Esophagus (tissue), 2 donors: Measurements from ENCODE around the gene MISP3. TPM values are rescaled to one million over a fixed set of nuclear protein-coding genes. Genes with fewer than 3 reads are reported as not detected.

Experiments used
- H3K27ac ChIP-seq, 2 donors: one replicate each; pipeline ENCODE4 v1.5.1; 2013; ENCODE audit warnings: low read depth in 2 of 2, mild to moderate bottlenecking in 2 of 2, inconsistent platforms in 1 of 2, low read length in 1 of 2, moderate library complexity in 1 of 2
- H3K27me3 ChIP-seq, 2 donors: one replicate each; pipeline ENCODE4 v1.6.1; 2013; ENCODE audit warnings: low read length in 2 of 2, control low read depth in 1 of 2, mild to moderate bottlenecking in 1 of 2; ENCODE audit not compliant: insufficient read depth in 2 of 2, control insufficient read depth in 1 of 2
- H3K36me3 ChIP-seq, 2 donors: one replicate each; pipeline ENCODE4 v1.6.1; 2013; ENCODE audit warnings: low read length in 1 of 2; ENCODE audit not compliant: control insufficient read depth in 2 of 2, insufficient read depth in 2 of 2
- H3K4me1 ChIP-seq, 2 donors: one replicate each; pipeline ENCODE4 v1.6.1; 2013; ENCODE audit warnings: low read length in 1 of 2; ENCODE audit not compliant: control insufficient read depth in 2 of 2, insufficient read depth in 2 of 2
- H3K4me3 ChIP-seq, 2 donors: one replicate each; pipeline ENCODE4 v1.5.1; 2013; ENCODE audit warnings: low read length in 2 of 2, mild to moderate bottlenecking in 2 of 2, low read depth in 1 of 2, moderate library complexity in 1 of 2
- H3K9me3 ChIP-seq, 2 donors: one replicate each; pipeline ENCODE4 v1.6.1; 2013; ENCODE audit warnings: mild to moderate bottlenecking in 2 of 2, low read depth in 1 of 2, low read length in 1 of 2, moderate library complexity in 1 of 2; ENCODE audit not compliant: control insufficient read depth in 2 of 2, insufficient read depth in 1 of 2
- WGBS, 2 donors: extraction: QIAGEN DNeasy Blood & Tissue Kit; methylation state at CpG; one replicate each; pipeline ENCODE4 v1.1.7; 2013; 5-methylcytosine and 5-hydroxymethylcytosine counted together
- polyA plus RNA-seq, 2 donors: library from polyadenylated mRNA; stranded (reverse); fragments of 200-250 nt; gene quantifications; one replicate each; pipeline ENCODE4 v1.2.3, GENCODE V29; 2013
- donor health status: healthy with polysubstance abuse.
- donor health status: Bipolar disorder and iron deficiency.

Gene MISP3
- polyA plus RNA-seq, 2 donors: 3.1 to 7.1 TPM

DNA sequence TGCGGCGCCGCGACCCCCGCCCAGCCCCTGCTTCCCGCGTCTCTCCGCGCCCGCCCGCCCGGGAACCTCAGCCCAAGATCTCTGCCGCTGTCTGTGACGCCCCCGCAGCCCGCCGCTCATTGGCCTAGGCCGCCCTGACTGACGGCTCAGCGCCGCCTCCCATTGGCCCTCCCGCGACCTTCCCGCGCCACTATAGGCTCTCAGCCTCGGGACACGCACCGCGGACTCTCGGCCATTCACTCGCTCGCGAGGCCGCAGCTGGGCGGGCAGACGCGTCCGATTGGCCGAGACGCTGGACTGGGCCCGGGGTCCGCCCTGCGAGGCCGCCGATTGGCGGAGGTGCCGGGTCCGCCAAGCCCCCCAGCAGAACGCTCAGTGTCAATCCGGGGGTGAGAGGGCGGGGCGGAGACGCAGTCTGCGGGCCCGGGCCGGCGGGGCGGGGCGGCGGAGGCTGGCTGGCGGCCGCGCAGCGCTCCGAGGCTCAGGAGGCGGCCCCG is 45.1 kb downstream of the MISP3 start, which contains the start of gene PRKACA:
Gene PRKACA, minus strand, starts transcription at position 95 of the 497 bp plus-strand sequence. CDS start 215 bp downstream, outside the sequence.
- 0 to 1% methylated on average over 45 to 67 of the region's 67 CpGs for WGBS, 2 donors
- peak within 1 kb of the TSS; percentile 95 to 99 for H3K27ac ChIP-seq

DNA sequence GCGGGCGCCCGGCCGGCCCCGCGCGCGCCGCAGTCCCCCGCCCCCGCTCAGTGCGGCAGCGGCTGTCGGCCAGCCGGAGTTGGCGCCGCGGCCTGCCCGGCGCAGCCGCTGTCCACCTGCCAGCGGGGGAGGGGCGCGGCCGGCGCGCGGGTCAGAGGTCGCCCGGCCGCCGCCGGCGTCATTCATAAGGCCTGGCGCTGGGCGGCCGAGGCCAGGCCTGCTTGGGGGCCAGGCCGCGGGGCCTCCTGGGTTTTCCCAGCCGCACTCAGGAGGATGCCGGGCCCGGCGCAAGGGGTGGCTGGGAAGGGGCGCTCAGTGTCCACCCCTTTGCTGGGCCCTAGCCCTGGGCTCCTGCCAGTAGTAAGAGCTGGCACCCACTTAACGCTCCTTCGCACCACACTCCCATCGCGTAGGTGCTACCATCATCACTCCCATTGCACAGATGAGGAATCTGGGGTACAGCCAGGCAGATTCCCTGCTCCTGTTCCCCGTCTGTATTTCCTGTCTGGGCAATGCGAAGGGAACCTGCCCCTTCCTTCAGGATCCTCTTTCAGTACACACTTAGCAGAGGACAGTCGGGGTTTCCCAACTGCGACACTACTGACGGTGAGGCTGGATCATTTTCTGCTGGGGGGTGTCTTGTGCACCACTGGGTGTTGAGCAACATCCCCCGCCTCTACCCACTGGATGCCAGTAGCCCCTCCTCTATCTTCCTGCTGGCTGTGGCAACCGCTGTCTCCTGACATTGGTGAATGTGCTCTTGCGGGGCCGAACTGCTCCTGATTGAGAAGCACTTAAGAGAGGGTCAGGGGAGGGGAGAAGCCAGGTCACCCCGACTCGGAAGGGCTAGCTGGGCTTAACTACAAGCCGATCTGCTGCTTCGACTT is 45.8 kb downstream of the MISP3 start:
- Histone ChIP-seq H3K27me3 (no peaks in the 10 kb centered on the region), H3K4me3 (peak overlapping the region; percentile 57 to 69), H3K27ac (peak overlapping the region; percentile 95 to 99), H3K9me3 (no peaks in the 10 kb centered on the region), H3K36me3 (no peaks in the 10 kb centered on the region), H3K4me1 (peaks cover 3 to 20% of the 10 kb centered on the region in 2 donors)
- 2 to 3% methylated on average over 45 to 61 of the region's 61 CpGs for WGBS, 2 donors

More for the DNA sequence above, 45.1 kb downstream of the MISP3 start, which contains the start of gene PRKACA:
- H3K27me3 ChIP-seq: no peaks in the 10 kb centered on the region
- peak within 1 kb of the TSS; percentile 73 to 81 for H3K4me3 ChIP-seq
- no peaks in the 10 kb centered on the region for H3K9me3 ChIP-seq
- H3K4me1 ChIP-seq: peaks cover 4 to 22% of the 10 kb centered on the region in 2 donors
- H3K36me3 ChIP-seq: no peaks in the 10 kb centered on the region

DNA sequence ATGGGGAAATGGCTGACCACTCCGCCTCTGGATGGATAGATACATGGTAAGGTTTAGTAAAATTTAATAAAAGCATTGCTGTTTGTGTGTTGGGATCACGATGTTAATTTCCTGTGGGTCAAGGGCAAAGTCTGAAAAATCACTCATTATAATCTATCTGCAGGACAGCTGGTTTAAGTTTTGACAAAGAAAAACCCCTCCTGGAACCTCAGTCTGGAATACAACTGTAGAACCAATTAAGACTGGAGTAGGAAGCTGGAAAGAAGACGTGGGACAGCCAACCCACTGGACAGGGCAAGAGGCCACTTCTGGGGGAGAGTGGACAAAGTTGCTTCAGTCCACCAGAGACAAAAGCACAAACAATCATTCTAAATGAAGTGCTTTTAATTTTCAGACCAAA is 46.6 kb downstream of the MISP3 start:
- H3K9me3 ChIP-seq: no peaks in the 10 kb centered on the region
- H3K27ac ChIP-seq: peak overlapping the region; percentile 95 to 99
- H3K4me1 ChIP-seq: peaks cover 3 to 16% of the 10 kb centered on the region in 2 donors
- 47 to 54% methylated on average over 3 of the region's 3 CpGs for WGBS, 2 donors
- no peaks in the 10 kb centered on the region for H3K27me3 ChIP-seq
- H3K4me3 ChIP-seq: peak overlapping the region in 1 of 2 donors; percentile 57
- no peaks in the 10 kb centered on the region for H3K36me3 ChIP-seq

DNA sequence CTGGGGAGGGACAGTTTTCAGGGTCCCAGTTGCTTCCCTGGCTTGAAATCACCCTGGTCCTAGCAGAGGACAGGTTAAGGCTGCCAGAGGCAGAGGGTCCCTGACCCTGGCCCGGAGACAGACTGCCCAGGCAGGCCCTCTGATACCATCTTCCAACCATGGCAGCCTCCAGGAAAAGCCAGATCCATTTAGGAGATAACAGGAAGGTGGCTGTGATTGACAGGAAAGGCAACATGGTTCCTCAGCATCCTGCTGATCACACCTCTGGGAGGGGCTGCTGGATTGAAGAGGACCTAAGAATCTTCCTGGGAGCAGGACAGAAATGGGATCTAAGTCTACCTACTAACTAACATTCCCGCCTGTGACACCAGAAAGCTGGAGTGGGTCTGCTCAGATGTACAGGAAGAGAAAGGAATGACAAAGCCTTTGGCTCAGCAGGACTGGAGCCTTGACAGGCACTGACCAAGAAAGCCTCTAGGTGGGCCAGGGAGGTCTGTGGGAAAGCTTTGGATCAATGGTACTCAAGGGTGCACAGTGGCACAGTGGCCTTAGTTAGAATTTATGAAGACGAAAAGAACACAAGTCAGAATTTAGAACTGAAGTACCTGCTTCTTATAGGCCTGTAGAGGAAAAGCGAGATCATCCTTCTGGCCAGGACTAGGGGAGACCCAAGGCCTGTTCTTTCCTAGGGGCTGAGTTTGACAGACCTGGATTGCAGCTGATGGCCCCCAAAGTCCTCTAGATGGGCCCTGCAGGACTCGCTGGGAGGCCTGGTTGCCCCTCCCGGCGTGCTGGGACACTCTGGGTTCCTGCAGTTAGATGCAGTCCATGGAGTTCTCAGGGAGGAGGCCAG is 47.3 kb downstream of the MISP3 start:
- Histone ChIP-seq H3K4me1 (peaks cover 3 to 14% of the 10 kb centered on the region in 2 donors), H3K27ac (peak overlapping the region; percentile 62 to 95), H3K36me3 (no peaks in the 10 kb centered on the region), H3K27me3 (no peaks in the 10 kb centered on the region), H3K9me3 (no peaks in the 10 kb centered on the region), H3K4me3 (no peak overlapping the region)
- WGBS, 2 donors: 86 to 91% methylated on average over 7 of the region's 7 CpGs

DNA sequence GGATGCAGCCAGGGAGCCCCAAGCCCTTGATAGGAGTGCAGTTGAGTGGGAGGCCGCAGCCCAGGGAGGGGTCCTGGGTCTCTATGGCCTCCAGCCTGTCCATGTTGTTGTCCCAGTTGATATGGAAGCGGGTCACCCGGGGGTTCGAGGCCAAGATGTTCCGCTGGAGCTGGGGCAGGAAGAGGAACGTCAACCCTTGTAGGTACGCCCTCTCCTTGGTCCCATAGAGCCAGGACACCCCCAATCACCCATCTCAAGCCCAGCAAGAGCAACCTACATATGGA is 47.9 kb downstream of the MISP3 start:
- 93 to 95% methylated on average over 7 of the region's 7 CpGs for WGBS, 2 donors
- Histone ChIP-seq H3K9me3 (no peaks in the 10 kb centered on the region), H3K27ac (no peak overlapping the region), H3K4me3 (no peak overlapping the region), H3K4me1 (peaks cover 3 to 14% of the 10 kb centered on the region in 2 donors), H3K27me3 (no peaks in the 10 kb centered on the region), H3K36me3 (peaks cover 0 to 3% of the 10 kb centered on the region in 2 donors)

DNA sequence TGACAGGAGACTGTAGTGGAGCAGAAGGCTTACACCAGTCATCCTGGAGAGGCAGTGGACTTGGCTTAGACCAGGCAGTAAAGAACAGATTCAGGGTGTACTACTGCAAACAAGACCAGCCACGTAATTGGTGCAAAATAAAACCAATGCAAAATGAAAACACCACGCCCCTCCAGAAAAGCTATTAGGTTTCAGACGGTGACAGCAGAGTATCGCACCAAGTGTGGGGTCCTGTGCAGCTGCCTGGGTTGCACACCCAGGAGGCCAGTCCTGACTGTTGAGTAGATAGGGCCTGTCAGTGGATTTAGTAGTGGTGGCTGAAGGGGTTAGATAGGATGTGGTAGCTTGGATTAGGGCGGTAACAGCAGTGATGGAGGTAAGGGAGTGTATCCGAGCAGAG is 50.3 kb downstream of the MISP3 start:
- WGBS, 2 donors: 95 to 96% methylated on average over 6 of the region's 6 CpGs
- Histone ChIP-seq H3K27ac (no peak overlapping the region), H3K4me1 (peaks cover 0 to 6% of the 10 kb centered on the region in 2 donors), H3K27me3 (no peaks in the 10 kb centered on the region), H3K9me3 (no peaks in the 10 kb centered on the region), H3K36me3 (peaks cover 0 to 3% of the 10 kb centered on the region in 2 donors), H3K4me3 (no peak overlapping the region)

Other genes starting within 250 kb of the MISP3 start
- gene NANOS3, start 195.7 kb upstream of the MISP3 start, polyA plus RNA-seq: not detected
- 10 to 100 TPM in 1 of 2 donors, 1 to 10 TPM in 1; 7.5 to 13.0 TPM for gene BRME1, start 166.7 kb upstream of the MISP3 start, polyA plus RNA-seq
- 10 to 100 TPM; 34.0 to 58.9 TPM for gene CC2D1A, start 166.6 kb upstream of the MISP3 start, polyA plus RNA-seq
- gene PODNL1, start 134.4 kb upstream of the MISP3 start, polyA plus RNA-seq: 1 to 10 TPM; 3.9 to 5.3 TPM
- 10 to 100 TPM; 31.6 to 50.5 TPM for gene DCAF15, start 120.3 kb upstream of the MISP3 start, polyA plus RNA-seq
- gene RFX1, start 66.5 kb upstream of the MISP3 start, polyA plus RNA-seq: 1 to 10 TPM; 3.8 to 6.6 TPM
- not detected for gene RLN3, start 44.6 kb upstream of the MISP3 start, polyA plus RNA-seq
- gene IL27RA, start 41.0 kb upstream of the MISP3 start, polyA plus RNA-seq: 1 to 10 TPM; 1.3 to 2.3 TPM
- under 1 TPM; 0.08 to 0.45 TPM for gene PALM3, start 10.7 kb upstream of the MISP3 start, polyA plus RNA-seq
- gene C19orf67, start 13.0 kb downstream of the MISP3 start, polyA plus RNA-seq: not detected
- gene SAMD1, start 18.0 kb downstream of the MISP3 start, polyA plus RNA-seq: 10 to 100 TPM; 27.6 to 28.4 TPM
- 10 to 100 TPM; 31.2 to 32.2 TPM for gene PRKACA, start 45.0 kb downstream of the MISP3 start, polyA plus RNA-seq
- 10 to 100 TPM in 1 of 2 donors, 1 to 10 TPM in 1; 9.1 to 14.6 TPM for gene ASF1B, start 63.8 kb downstream of the MISP3 start, polyA plus RNA-seq
- gene ADGRL1, start 133.4 kb downstream of the MISP3 start, polyA plus RNA-seq: 10 to 100 TPM in 1 of 2 donors, 1 to 10 TPM in 1; 4.7 to 11.1 TPM